NT2/D1 (cell line): Measurements from ENCODE around the gene ZSWIM5.
"Not testable (repeated sequence)": the region's sequence is repeated elsewhere in the genome, so short reads cannot be mapped to it uniquely, and the experiment has no call there.

Experiments used
- DNase-seq: peaks from one replicate; pipeline ENCODE4 v3.0.0-alpha.2; 2011; ENCODE audit warnings: low read depth, low spot score
- H3K27me3 ChIP-seq: 2 replicates; pipeline ENCODE4 v1.6.0; 2011; ENCODE audit warnings: mild to moderate bottlenecking; ENCODE audit not compliant: insufficient read length, insufficient read depth
- H3K36me3 ChIP-seq: 2 replicates; pipeline ENCODE4 v1.6.1; 2011; ENCODE audit warnings: mild to moderate bottlenecking, low read length, mixed read lengths; ENCODE audit not compliant: insufficient read depth, insufficient read length
- H3K4me1 ChIP-seq: 2 replicates; pipeline ENCODE4 v1.5.1; 2011; ENCODE audit not compliant: insufficient read depth, insufficient read length
- H3K4me3 ChIP-seq: 2 replicates; pipeline ENCODE4 v1.5.1; 2011; ENCODE audit warnings: low read depth; ENCODE audit not compliant: insufficient read length
- H3K9ac ChIP-seq: 2 replicates; pipeline ENCODE4 v1.6.0; 2011; ENCODE audit warnings: low read depth; ENCODE audit not compliant: insufficient read length
- H3K9me3 ChIP-seq: 2 replicates; pipeline ENCODE4 v1.5.1; 2011; ENCODE audit warnings: mild to moderate bottlenecking, low read length; ENCODE audit not compliant: insufficient read depth
- SUZ12 ChIP-seq: IDR thresholded peaks from 2 replicates; pipeline ENCODE4 v1.6.1; 2011; ENCODE audit not compliant: insufficient read length, insufficient read depth; ENCODE audit errors: extremely low read depth
- YY1 ChIP-seq: IDR thresholded peaks from 2 replicates; pipeline ENCODE4 v1.6.1; 2011; ENCODE audit not compliant: insufficient read length, insufficient read depth
- ZNF274 ChIP-seq: IDR thresholded peaks from 2 replicates; pipeline ENCODE4 v1.6.1; 2011; ENCODE audit warnings: mild to moderate bottlenecking, low read depth, low read length

The ZSWIM5 gene

DNA sequence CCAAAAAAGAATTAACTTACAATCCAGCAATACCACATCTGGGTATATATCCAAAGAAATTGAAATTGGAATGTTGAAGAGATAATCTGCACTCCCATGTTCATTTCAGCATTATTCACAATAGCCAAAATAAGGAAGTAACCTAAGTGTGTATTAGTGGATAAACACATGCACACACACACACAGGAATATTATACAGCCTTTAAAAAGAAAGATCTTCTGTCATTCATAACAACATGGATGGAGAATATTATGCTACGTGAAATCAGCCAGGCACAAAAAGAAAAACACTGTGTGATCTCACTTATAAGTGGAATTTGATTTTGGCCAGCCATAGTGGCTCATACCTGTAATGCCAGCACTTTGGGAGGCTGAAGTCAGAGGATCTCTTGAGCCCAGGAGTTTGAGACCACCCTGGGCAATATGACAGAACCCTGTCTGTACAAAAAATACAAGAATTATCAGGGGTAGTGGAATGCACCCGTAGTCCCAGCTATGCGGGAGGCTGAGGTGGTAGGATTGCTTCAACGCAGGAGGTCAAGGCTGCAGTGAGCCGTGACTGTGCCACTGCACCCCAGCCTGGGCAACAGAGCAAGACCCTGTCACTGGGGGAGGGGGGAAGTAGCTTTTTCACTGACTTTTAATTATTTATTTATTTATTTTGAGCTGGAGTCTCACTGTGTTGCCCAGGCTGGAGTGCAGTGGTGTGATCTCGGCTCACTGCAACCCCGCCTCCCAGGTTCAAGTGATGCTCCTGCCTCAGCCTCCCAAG is 210.8 kb downstream of the ZSWIM5 start:
- H3K4me3 ChIP-seq, result no peak overlapping the region
- no peaks in the 10 kb centered on the region for H3K27me3 ChIP-seq
- TF ChIP-seq SUZ12 (no peak), YY1 (no peak), ZNF274 (no peak)
- no peaks in the 10 kb centered on the region for H3K4me1 ChIP-seq
- no peak for DNase-seq
- H3K9me3 ChIP-seq, result no peaks in the 10 kb centered on the region
- no peaks in the 10 kb centered on the region for H3K36me3 ChIP-seq
- H3K9ac ChIP-seq, result no peak overlapping the region

DNA sequence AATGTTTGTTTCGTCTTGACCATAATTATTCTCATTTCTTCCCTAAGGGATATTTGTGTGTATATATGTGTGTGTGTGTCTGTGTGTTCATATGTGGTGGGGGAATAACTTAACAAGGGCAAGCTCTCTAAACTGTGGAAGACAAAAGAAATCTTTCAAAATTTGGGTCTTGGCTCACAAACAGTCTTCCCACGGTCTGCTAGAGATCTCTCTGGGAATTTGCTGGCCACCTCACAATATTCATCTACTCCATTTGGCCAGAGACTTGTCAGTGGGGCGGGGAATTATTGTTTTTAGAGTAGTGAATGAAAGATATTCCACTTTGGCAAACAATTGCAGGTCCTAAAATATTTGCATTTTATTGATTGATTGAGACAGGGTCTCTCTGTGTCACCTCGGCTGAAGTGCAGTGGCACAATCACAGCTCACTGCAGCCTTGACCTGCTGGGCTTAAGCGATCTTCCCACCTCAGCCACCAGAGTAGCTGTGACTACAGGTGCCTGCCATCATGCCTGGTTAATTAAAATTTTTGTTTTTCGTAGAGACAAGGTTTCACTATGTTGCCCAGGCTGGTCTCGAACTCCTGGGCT is 212.0 kb downstream of the ZSWIM5 start:
- Histone ChIP-seq H3K9me3 (no peaks in the 10 kb centered on the region), H3K4me3 (no peak overlapping the region), H3K4me1 (no peaks in the 10 kb centered on the region), H3K27me3 (no peaks in the 10 kb centered on the region), H3K9ac (no peak overlapping the region), H3K36me3 (no peaks in the 10 kb centered on the region)
- DNase-seq, result no peak
- no peak for TF ChIP-seq ZNF274
- TF ChIP-seq SUZ12, result no peak
- TF ChIP-seq YY1, result no peak

GRCh38 chr1:44988531-44989156 is 217.8 kb downstream of the ZSWIM5 start:
- TF ChIP-seq SUZ12, result no peak
- TF ChIP-seq YY1, result no peak
- no peak for TF ChIP-seq ZNF274
- Histone ChIP-seq H3K4me1 (peaks cover 6% of the 10 kb centered on the region), H3K27me3 (no peaks in the 10 kb centered on the region), H3K9me3 (no peaks in the 10 kb centered on the region), H3K36me3 (no peaks in the 10 kb centered on the region), H3K9ac (no peak overlapping the region), H3K4me3 (no peak overlapping the region)
- DNase-seq, result no peak

GRCh38 chr1:44985747-44986359 is 220.6 kb downstream of the ZSWIM5 start:
- TF ChIP-seq YY1 (no peak), ZNF274 (no peak), SUZ12 (no peak)
- Histone ChIP-seq H3K4me3 (peak overlapping the region; percentile 97), H3K9me3 (no peaks in the 10 kb centered on the region), H3K36me3 (peaks cover 5% of the 10 kb centered on the region), H3K9ac (peak overlapping the region; percentile 98), H3K4me1 (peaks cover 6% of the 10 kb centered on the region), H3K27me3 (no peaks in the 10 kb centered on the region)
- no peak for DNase-seq

DNA sequence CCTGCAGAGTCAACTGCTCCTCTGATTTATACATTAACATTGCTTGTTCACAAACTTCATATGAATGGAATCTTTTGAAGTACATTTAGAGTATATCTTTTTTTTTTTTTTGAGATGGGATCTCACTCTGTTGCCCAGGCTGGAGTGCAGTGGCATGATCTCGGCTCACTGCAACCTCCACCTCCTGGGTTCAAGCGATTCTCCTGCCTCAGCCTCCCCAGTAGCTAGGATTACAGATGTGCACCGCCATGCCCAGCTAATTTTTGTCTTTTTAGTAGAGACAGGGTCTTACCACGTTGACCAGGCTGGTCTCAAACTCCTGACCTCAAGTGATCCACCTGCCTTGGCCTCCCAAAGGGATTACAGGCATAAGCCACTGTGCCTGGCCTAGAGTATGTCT is 229.0 kb downstream of the ZSWIM5 start:
- H3K9ac ChIP-seq, DNase-seq, H3K4me1 ChIP-seq, H3K27me3 ChIP-seq, H3K4me3 ChIP-seq: not testable (repeated sequence)
- H3K36me3 ChIP-seq, result peaks cover 88% of the 10 kb centered on the region
- 0 out of 2 replicates have a peak, but pooled peaks cover 14% of the 10 kb centered on the region for H3K9me3 ChIP-seq

- no peak overlapping the region for H3K4me3 ChIP-seq
- TF ChIP-seq YY1 (no peak), ZNF274 (no peak), SUZ12 (no peak)
- DNase-seq, result no peak
- peaks cover 88% of the 10 kb centered on the region for H3K36me3 ChIP-seq
- no peak overlapping the region for H3K9ac ChIP-seq
- 0 out of 2 replicates have a peak, but pooled peaks cover 14% of the 10 kb centered on the region for H3K9me3 ChIP-seq
- no peaks in the 10 kb centered on the region for H3K27me3 ChIP-seq
- H3K4me1 ChIP-seq, result no peaks in the 10 kb centered on the region
Measured at GRCh38 chr1:44976252-44976651, 230.2 kb downstream of the ZSWIM5 start.

GRCh38 chr1:44973645-44974044 is 232.8 kb downstream of the ZSWIM5 start:
- H3K4me1 ChIP-seq, result no peaks in the 10 kb centered on the region
- H3K9me3 ChIP-seq, result 0 out of 2 replicates have a peak, but pooled peaks cover 14% of the 10 kb centered on the region
- no peaks in the 10 kb centered on the region for H3K27me3 ChIP-seq
- TF ChIP-seq YY1 (no peak), ZNF274 (no peak), SUZ12 (no peak)
- no peak for DNase-seq
- no peak overlapping the region for H3K4me3 ChIP-seq
- no peak overlapping the region for H3K9ac ChIP-seq
- H3K36me3 ChIP-seq, result peaks cover 70% of the 10 kb centered on the region
